HG03521 (cell line): ENCODE measurements around the gene PDZRN3.

ENCODE experiments used
- ATAC-seq: cut with Tn5 transposase; IDR thresholded peaks from one replicate; pipeline ENCODE4 v1.9.1; 2021; ENCODE audit warnings: mild to moderate bottlenecking, moderate library complexity; ENCODE audit not compliant: unreplicated experiment

PDZRN3 gene

DNA sequence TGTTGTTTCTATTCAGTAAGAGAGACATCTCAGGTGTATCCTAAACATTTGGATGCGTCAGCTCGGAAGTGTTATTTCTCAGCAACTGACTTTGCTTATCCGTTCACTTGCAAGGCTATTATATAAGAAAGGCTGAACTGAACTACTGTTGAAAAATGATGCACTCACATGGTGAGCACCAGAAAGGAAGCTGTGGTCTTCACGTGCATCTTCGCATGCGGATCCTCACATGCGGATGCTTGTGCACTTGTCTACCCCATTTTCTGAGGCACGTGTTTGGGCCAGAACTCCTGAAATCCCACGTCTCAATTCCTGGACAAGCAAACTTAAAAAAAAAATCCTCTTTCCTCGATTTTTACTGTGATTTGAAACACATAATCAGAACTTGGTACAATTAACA, 63.2 kb downstream of the PDZRN3 start:
- ATAC-seq = no peak

DNA sequence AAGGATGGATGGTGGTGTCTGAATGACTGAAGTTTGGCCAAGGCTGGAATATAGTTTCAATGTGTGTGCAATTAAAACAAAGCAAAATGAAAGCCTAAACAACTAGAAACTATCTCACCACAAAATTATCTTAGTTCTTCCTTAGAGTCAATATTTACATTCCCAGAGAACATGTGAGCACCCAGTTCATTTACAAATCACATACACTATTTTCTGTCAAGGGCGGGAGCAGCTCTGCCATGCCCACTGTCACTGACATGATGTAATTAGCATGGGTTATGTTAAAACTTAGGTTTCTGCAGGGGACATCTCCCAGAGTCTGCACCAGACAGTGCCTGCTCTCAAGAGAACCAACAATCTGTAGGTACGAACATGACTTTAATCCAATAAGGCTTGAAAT, 65.0 kb downstream of the PDZRN3 start:
- ATAC-seq = no peak

DNA sequence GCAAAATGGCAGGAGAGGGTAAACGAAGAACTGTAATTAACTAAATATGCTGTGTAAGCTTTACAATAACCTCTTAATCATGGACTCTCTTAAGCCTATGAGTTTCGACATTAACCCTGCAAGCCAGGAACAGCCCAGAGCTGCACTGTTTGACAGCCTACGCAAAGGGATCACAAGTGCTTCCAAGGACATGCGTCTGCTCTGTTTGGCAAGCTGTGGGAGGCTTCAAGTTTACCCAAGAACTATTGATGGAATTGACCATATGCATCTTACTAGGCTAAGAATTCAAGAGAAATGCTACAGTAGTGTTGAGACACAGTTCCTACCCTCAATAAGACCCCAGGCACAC, 66.0 kb downstream of the PDZRN3 start:
- ATAC-seq = no peak

DNA sequence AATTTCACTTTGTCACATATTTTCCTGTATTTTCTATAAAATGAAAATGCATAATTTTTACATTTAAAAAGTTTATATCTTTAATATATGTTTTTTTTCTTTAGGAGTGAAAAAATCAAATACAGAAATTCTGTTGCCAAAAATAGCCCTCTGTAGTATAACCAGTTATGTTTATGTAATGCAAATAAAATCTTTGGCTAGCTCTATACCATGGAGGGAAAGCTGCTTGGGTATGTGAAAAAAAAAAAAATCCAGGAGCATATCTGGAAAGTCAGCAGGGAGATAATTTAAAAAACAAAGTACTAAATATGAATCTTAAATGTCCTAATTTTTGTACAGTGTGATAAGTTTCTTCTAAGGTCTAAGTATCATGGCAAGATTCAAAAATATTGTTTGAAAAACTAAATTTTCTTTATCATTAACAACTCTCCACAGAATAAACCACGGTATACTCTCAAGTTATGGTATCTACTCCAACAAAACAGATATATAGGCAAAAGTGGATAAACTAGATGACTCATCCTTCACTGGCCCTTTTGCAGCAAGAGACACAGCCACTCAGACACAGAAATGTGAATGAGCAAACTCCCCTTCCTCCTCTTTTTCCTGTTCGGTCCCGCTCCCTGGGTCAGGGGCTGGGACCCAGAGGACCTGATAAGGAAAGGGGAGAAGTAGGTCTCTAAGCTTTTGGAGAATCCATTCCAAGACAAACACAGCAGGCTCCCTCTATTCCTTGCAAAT, 66.6 kb downstream of the PDZRN3 start:
- no peak for ATAC-seq

DNA sequence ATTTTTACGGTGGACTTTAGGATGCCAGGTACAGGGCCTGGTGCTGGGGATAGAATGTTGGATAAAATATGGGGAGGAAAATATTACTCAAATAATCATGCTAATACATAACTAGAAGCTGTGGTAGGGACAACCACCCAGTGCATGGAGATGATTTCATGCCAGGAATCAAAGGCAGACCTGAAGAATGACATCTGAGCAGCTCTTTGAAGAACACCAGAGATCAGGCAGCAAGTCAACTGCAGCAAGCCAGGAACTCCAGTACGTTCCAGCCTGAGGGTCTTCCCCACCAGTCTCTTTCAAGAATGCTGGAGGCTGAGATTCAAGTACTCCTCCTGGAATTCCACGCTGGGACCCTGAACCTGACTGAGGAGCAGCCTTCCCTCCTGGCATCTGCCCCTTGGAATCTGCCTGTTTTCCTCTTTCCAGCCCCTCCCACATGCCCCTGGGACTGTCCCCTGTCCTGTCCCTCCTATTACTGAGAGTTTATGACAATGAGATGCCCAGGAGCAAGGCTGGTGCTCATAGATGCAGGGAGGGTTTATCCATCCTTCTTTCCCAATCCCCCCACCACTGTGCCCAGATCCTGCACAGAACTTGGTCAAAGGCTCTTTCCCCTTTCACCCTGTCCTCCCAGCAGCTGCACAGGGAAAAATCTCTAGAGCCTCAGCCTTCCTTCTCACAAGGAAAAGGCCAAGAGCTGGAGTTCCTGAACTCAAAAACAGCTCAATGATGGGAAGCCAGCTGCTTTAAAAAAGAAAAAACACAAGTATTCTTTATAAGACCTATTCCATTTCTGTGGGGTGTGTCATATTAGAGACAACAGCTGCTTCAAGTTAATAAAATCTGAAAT, 68.0 kb downstream of the PDZRN3 start:
- ATAC-seq = no peak

DNA sequence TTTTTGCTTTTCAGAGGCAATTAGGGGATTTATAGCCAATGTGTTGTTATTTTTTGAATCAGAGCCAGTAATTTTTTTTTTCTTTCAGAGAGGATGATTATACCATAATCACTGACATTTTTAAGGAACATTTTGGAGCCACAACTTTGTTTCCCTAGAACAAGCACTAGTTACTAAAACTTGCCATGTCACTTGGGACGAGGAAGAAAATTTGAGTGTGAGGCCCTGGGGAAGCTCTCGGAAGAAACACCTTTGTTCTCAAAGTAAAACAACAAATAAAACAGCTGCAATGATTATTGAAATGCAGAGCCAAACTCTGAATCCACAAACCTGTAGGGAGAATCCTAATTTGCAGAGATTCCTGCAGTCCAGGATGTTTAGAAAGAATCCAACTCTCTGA, 69.7 kb downstream of the PDZRN3 start:
- ATAC-seq = no peak

DNA sequence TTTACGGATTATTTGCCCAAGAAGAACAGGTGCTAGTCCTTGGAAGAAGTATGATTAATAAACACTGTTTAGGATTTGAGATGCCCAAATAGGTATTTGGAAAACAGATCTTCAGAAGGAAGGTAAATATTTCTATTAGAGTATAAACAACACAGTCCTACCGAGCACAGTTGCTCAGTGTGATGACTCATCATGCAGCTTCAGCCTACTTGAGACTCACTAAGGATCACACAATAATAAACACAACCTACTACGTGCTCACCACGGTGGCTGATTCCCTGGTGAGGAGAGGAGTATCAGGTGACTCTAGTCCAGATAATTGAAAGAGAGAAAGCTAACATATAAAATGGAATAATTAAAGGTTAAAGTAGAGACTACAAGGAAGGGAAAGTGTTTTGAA, 72.0 kb downstream of the PDZRN3 start:
- ATAC-seq = no peak

DNA sequence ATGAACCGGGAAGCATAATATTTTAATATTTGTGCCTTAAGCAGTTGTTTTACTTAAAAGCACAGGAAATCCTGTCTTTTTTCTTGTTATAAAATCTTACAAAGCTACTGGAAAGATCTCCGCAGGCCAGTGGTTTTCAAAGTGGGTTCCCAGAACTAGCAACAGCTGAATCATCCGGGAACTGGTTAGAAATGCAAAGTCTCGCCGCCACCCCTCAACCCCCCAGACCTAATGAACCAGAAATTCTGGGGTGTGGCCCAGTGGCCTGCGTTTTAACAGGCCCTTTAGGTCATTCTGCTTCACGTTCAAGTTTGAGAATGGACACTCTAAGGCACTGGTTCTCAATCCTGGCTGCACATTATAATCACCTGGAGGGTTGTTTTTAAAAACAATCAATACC, 74.7 kb downstream of the PDZRN3 start:
- no peak for ATAC-seq

DNA sequence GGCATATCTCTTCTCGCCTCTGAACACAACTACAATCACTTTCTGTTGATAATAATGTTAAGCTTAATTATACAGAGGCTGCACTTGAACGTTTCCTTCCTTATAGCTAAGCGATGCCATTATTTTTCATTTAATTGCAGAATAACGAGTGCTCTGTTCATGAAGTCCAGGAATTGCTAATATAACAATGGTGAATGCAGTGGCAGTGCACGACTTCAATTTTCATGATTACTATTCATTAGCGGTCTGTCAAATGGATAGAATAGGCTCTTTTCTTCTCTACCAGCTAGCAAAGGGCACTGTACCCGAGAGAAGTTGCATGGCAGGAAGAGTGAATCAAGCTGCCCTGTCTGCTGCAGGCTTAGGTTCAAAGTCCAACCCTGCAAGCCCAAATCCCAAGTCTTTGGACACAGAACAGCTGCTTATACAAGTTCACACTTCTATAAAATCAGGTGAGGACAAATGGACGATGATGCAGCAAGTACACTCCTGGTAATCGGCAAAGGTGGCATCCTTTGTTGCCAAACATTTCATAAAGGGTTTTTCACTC, 75.6 kb downstream of the PDZRN3 start:
- no peak for ATAC-seq

DNA sequence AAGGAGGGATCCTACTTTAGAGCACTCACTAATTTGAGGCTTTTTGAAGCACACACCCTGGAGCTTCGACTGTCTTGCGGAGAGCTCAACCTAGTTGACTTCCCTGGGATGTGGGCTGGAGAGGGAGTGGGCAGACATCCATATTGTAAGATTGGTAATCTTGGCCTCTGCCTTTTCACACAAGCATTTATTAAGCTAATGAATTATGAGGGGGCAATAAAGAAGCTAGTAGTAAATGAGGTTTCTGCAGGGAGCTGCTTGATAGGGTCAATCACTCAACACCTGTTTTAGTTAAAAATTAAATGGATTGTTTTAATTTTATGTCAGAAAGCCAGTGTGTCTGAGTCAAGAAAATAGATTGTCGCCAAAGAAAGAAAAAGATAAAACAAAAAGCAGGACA, 76.3 kb downstream of the PDZRN3 start:
- no peak for ATAC-seq

DNA sequence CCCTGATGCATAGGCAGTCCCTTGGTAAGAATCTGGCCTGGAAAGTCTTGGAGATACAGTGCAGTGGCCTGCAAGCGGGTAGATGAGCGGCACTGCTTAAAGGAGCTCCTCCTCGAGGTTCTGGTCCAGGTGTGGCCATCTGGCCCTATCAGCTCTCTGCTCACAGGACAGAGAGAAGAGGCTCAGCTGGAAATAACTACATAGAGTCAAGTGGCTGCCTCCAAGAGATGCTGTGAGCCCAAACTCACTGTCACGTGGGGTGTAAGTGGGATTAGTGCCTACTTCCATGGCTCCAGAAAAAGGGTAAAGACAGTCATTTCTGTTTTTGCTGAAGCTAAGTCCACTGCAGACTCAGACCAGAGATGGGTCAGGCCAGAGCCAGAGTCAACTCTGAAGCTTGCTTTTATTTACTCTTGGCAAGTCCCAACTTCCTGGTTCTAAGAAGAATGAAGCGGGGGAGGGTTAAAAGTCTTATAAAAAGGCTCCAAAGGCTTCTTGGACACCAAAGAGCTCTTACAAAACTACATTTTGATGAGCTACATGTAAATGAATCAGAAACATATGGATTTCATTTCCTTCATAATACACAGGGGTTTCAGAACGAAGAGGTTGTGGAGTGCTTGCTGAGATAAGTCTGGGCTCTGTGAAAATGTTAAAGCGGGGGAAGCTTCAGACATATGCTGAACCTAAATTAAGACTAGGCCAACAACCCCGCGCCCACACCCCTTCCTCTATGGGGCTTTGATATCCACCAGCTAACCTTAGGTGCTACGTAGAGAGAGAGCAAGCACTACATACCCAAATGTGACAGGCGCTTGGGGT, 77.1 kb downstream of the PDZRN3 start:
- no peak for ATAC-seq

DNA sequence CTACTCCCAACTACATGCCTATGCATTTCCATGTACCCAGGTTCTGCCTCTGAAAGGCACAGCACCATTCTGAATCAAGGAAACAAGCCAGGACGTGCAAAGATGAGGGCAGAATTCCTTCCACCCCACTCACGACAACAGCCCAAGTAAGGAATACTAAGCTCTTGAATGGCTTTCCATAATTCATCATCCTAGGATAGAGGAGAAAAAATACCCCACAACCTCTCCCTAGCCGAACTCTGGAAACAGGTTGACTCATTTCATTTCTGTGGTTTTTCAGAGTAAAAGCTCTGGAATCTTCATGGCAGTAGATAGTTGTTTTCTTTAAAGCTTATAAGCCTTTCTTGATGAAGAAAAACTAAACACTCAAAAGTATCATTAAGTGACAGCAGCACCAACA, 77.8 kb downstream of the PDZRN3 start:
- no peak for ATAC-seq

DNA sequence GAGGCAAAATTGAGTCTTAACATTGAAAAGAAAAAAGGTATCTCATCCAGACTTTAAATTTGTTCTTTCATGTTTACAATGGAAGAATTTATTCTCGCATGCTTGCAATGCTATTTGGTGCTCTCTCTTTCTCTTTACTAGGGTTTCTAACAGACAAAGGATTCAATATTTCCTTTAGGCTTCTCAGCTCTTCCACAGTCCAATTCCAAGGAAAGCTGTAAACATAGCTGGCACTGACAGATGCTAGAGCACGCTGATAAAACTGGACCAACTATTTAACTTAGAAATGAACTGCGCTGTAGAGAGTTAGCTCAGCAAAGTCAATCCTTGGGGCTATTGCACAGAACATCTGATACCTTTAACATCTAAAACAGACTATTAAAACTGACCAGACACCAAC, 81.3 kb downstream of the PDZRN3 start:
- no peak for ATAC-seq

DNA sequence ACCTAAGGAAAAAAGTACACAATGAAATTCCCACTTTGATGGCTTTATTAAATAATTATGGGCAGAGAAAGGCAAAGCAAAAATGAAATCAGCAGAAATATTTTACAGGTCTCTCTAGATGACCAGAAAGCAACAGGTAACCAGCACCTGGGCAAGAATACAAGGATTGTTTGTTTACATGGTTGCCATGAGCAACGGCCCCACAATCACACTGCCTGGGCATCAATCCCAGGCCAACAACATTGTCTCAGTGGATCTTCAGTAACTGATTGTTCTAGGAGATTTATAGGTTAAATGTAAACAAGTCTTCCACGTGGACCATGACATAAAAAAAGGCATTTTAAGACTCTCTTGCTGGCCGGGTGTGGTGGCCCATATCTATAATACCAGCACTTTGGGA, 82.6 kb downstream of the PDZRN3 start:
- no peak for ATAC-seq

DNA sequence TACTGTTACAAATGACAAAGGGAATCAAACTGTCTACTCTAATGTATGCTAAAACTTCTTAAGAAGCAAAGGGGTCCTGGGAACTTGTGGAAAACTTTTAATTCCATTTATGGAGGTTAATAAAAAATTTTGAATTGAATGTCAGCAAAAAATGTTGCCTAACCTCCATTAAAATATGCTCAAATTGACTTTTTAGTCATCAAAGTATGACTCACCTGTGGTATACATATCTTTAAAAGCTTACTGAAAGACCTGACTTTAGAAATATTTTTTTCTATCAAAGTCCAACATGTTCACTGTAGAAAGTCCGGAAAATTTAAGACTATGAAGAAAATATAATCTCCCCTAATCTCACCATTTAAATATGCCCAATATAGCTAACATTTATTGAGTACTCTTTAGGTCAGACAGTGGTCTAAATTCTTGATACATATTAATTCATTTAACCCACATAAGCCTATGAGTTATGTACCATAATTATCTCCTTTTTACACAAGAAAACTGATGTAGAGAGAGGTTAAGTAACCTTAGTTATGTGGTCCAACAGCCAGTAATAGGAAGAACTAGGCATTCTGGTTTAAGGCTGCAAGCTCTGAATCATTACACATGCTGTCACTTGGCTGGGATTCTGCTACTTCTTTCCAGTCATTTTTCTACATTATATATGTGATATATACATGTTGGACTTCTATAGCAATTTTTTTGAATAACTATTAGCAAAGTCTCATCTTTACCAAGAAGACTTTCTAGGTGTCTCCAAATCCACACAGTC, 83.6 kb downstream of the PDZRN3 start:
- no peak for ATAC-seq

DNA sequence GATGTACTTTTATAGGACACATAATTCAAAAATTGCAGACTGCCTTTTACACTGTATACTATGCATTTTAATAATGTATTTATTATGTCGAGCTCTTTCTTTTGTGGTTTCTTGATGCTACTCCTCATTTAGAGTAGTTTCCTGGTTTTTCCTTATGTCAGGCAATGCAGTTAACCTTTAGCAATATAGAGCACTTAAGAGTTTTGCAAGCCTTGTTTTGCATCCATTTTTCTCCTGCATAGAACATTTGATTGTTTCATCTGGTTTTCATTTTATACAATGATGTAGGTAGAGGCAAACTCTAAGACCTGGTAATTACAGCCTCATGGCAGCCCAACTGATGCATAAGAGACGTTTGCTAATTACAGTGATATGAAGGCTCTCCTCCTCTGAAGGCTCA, 86.3 kb downstream of the PDZRN3 start:
- no peak for ATAC-seq

DNA sequence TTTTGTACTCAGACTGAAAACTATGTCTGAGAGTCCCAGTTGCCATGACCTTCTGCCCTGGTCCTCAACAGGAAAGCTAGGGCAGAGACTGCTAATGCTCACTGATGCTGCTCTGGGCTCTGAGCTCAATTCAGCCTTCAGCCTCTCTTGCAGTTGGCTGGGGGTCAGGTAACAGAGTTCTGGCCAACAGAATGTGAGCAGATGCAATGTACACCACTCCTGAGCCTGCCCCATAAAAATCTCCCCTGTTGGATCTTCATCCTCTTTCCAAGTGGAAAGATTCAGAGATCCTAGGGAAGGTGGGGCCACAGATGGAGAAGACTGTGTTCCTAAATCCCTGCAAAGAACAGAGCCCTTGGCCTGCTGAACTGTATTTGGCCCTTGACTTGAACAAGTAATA, 87.8 kb downstream of the PDZRN3 start:
- no peak for ATAC-seq

DNA sequence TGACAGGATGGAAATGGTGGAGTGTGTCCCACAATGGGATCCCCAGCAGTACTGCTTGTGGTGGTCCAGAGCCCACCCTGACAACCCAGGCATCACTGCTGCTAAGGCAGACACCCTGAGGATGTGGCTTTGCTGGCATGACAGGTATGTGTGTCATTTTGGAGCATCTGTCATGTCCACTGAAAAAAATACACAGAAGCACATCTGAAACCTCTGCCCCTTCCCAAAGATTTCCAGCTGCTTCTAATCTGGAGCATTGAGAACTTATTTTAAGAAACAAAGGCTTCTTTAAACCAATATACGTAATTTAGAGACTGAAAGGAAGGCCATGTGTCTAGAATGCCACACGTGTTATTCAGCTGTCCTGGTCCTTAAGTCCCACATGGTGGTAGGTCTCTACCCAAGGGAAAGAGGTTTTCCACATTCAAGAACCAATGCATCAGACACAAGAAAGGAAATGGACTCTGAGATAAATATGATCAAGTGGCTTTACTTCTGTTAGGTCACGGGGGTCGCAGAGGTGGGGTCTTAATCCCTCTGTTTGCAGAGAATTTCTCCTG, 88.3 kb downstream of the PDZRN3 start:
- no peak for ATAC-seq

DNA sequence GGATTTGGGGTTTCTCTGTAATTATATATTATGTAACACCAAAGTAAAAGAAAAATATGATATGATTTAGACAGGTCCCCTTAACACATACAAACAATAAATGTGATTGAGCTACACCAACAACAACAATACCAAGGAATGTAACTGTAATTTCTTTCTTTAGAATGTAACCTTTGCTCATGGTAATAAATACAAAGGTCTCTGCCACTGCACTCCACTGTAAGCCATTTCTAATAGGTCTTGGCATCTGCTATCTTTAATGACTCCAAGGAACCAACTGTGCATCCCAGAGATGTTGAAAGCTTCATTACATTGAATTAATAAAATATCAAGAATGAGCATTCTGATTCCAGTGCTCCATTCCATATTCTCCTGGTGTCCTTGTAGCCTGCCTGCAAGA, 88.8 kb downstream of the PDZRN3 start:
- ATAC-seq = no peak

DNA sequence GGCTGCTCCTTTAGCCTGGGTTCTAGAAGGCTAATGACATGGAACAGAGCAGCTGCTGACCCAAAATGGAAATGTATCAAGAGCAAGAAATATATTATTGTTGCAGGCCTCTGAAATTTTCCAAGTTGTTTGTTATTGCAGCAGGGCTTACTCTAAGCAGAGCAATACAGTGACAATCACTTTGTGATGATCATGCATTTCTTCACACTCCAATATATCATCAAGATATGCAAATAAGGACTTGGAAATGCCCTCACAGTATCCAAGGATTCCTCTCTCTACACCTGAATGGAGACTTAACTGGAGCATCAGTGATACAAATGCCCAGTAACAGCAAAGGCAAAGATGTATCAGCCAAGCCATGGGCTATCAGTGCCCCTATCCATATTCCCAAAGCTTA, 89.6 kb downstream of the PDZRN3 start:
- ATAC-seq = no peak
